IMR-90 (cell line): Measurements from ENCODE around the gene NTM. TPM values are rescaled to one million over a fixed set of nuclear protein-coding genes. Genes with fewer than 3 reads are reported as not detected.

Experiments
- ATAC-seq: fragments of 200-7000 bp; cut with Tn5 transposase; 2 replicates; pipeline ENCODE4 v1.9.1; 2020; ENCODE audit warnings: low read depth, mild to moderate bottlenecking, moderate library complexity
- BruUV-seq: library from RNA; stranded (reverse); fragments of 400-500 nt; replicated peaks from 2 replicates; lab custom pipeline; 2021; lab: Mats Ljungman, UMichigan
- CTCF ChIA-PET: fragments of 300-600 bp; formaldehyde crosslinking; extraction: SDS; loops from one replicate; lab custom pipeline; 2021; ENCODE audit warnings: antibody characterized with exemption; lab: Yijun Ruan, JAX
- POLR2A ChIA-PET: fragments of 300-600 bp; sonication (Branson Sonifier 250); formaldehyde crosslinking; loops from one replicate; lab custom pipeline; 2022; ENCODE audit warnings: antibody characterized with exemption; ENCODE audit not compliant: unreplicated experiment; lab: Charles Lee
- DNase-seq: peaks from one replicate; pipeline ENCODE4 v3.0.0; 2013
- H2AFZ ChIP-seq: replicated peaks from 2 replicates; pipeline ENCODE3; 2013; ENCODE audit warnings: low read length, mild to moderate bottlenecking; ENCODE audit not compliant: poor library complexity
- H2AK5ac ChIP-seq: 2 replicates; pipeline ENCODE4 v1.6.1; 2013; ENCODE audit warnings: low read depth, low read length, inconsistent platforms
- H2AK9ac ChIP-seq: replicated peaks from 2 replicates; pipeline ENCODE3; 2013; ENCODE audit warnings: mild to moderate bottlenecking, low read depth, low read length, moderate library complexity; ENCODE audit not compliant: poor library complexity
- H2BK120ac ChIP-seq: 2 replicates; pipeline ENCODE4 v1.6.1; 2013; ENCODE audit warnings: low read depth, low read length, inconsistent platforms
- H2BK15ac ChIP-seq: 3 replicates; pipeline ENCODE4 v1.6.1; 2013; ENCODE audit warnings: low read depth, low read length, inconsistent platforms
- H2BK20ac ChIP-seq: 2 replicates; pipeline ENCODE4 v1.6.1; 2013; ENCODE audit warnings: low read depth, mild to moderate bottlenecking, inconsistent platforms, low read length, moderate library complexity
- H2BK5ac ChIP-seq: 2 replicates; pipeline ENCODE4 v1.6.1; 2013; ENCODE audit warnings: mild to moderate bottlenecking, low read depth, low read length, inconsistent platforms; ENCODE audit not compliant: poor library complexity, severe bottlenecking
- H3K14ac ChIP-seq: replicated peaks from 2 replicates; pipeline ENCODE4 v1.6.1; 2013; ENCODE audit warnings: low read depth, low read length, inconsistent platforms
- H3K18ac ChIP-seq: 2 replicates; pipeline ENCODE4 v1.6.1; 2013; ENCODE audit warnings: low read depth, low read length, control low read depth
- H3K23ac ChIP-seq: 2 replicates; pipeline ENCODE4 v1.6.1; 2013; ENCODE audit warnings: low read depth, low read length, inconsistent platforms
- H3K27ac ChIP-seq: 2 replicates; pipeline ENCODE4 v1.5.1; 2013; ENCODE audit warnings: mild to moderate bottlenecking, control low read depth, low read length; ENCODE audit not compliant: insufficient read depth
- H3K27me3 ChIP-seq: 2 replicates; pipeline ENCODE4 v1.6.1; 2013; ENCODE audit warnings: low read length; ENCODE audit not compliant: control insufficient read depth, insufficient read depth
- H3K36me3 ChIP-seq: 2 replicates; pipeline ENCODE4 v1.6.1; 2013; ENCODE audit warnings: low read length, mixed read lengths; ENCODE audit not compliant: control insufficient read depth, insufficient read depth
- H3K4ac ChIP-seq: 2 replicates; pipeline ENCODE4 v1.6.1; 2013; ENCODE audit warnings: low read depth, low read length, inconsistent platforms
- H3K4me1 ChIP-seq: 2 replicates; pipeline ENCODE4 v1.6.1; 2013; ENCODE audit warnings: low read length, mixed read lengths; ENCODE audit not compliant: control insufficient read depth, insufficient read depth
- H3K4me2 ChIP-seq: 2 replicates; pipeline ENCODE4 v1.6.1; 2013; ENCODE audit warnings: low read depth, mild to moderate bottlenecking, control low read depth, low read length, moderate library complexity
- H3K4me3 ChIP-seq: 2 replicates; pipeline ENCODE4 v1.5.1; 2013; ENCODE audit warnings: low read depth, mild to moderate bottlenecking, control low read depth, low read length, moderate library complexity; ENCODE audit not compliant: insufficient read depth
- H3K56ac ChIP-seq: 2 replicates; pipeline ENCODE4 v1.6.1; 2013; ENCODE audit warnings: low read length, inconsistent platforms; ENCODE audit not compliant: insufficient read depth; ENCODE audit errors: extremely low read depth
- H3K79me1 ChIP-seq, 2 experiments: 2 replicates each; pipeline ENCODE4 v1.6.1; 2013; ENCODE audit warnings: low read length in 2 of 2, inconsistent platforms in 1 of 2, low read depth in 1 of 2
- H3K9ac ChIP-seq: 2 replicates; pipeline ENCODE4 v1.6.1; 2013; ENCODE audit warnings: low read depth, low read length, control low read depth
- H3K9me1 ChIP-seq: 2 replicates; pipeline ENCODE4 v1.6.1; 2013; ENCODE audit warnings: low read length, inconsistent platforms; ENCODE audit not compliant: insufficient read depth
- H3K9me3 ChIP-seq: 2 replicates; pipeline ENCODE4 v1.6.1; 2013; ENCODE audit warnings: low read length; ENCODE audit not compliant: control insufficient read depth, insufficient read depth
- H4K20me1 ChIP-seq: 2 replicates; pipeline ENCODE4 v1.6.1; 2013; ENCODE audit warnings: low read length, inconsistent platforms; ENCODE audit not compliant: insufficient read depth
- H4K5ac ChIP-seq: 2 replicates; pipeline ENCODE4 v1.6.1; 2013; ENCODE audit warnings: mild to moderate bottlenecking, low read depth, low read length, control low read depth
- H4K8ac ChIP-seq, 2 experiments: 2 replicates each; pipeline ENCODE4 v1.6.1; 2013; ENCODE audit warnings: low read depth in 2 of 2, low read length in 2 of 2, control low read depth in 1 of 2, inconsistent platforms in 1 of 2
- H4K91ac ChIP-seq: 2 replicates; pipeline ENCODE4 v1.6.1; 2013; ENCODE audit warnings: low read depth, low read length, inconsistent platforms; ENCODE audit not compliant: insufficient read depth
- BHLHE40 ChIP-seq: fragments of 150-350 bp; IDR thresholded peaks from 2 replicates; pipeline ENCODE4 v1.6.1; 2016; ENCODE audit warnings: mild to moderate bottlenecking, low read depth, low read length
- CHD1 ChIP-seq: IDR thresholded peaks from 2 replicates; pipeline ENCODE4 v1.6.1; 2012; ENCODE audit warnings: low read depth, low read length, improper control_type of control experiment
- CTCF ChIP-seq: conservative IDR thresholded peaks from 2 replicates; pipeline ENCODE4 v1.5.1; 2012; ENCODE audit warnings: mild to moderate bottlenecking, low read depth, low read length, improper control_type of control experiment
- ELK1 ChIP-seq: fragments of 150-350 bp; IDR thresholded peaks from 2 replicates; pipeline ENCODE4 v1.6.1; 2016; ENCODE audit warnings: low read depth, mild to moderate bottlenecking, low read length, moderate library complexity, borderline replicate concordance
- FOS ChIP-seq: fragments of 150-350 bp; IDR thresholded peaks from 2 replicates; pipeline ENCODE4 v1.6.1; 2016; ENCODE audit warnings: low read depth, low read length
- MAFK ChIP-seq: IDR thresholded peaks from 2 replicates; pipeline ENCODE4 v1.6.1; 2012; ENCODE audit warnings: low read depth, low read length, improper control_type of control experiment
- RAD21 ChIP-seq: IDR thresholded peaks from 2 replicates; pipeline ENCODE4 v1.6.1; 2012; ENCODE audit warnings: low read length, improper control_type of control experiment
- SMC3 ChIP-seq: fragments of 150-350 bp; IDR thresholded peaks from 2 replicates; pipeline ENCODE4 v1.6.1; 2016; ENCODE audit warnings: low read depth, mild to moderate bottlenecking, antibody characterized with exemption, low read length, moderate library complexity
- USF2 ChIP-seq: fragments of 150-350 bp; IDR thresholded peaks from 2 replicates; pipeline ENCODE4 v1.6.1; 2017; ENCODE audit warnings: mild to moderate bottlenecking, antibody characterized with exemption, low read length, low read depth
- WGBS, 2 experiments: methylation state at CpG; one replicate each; pipeline versions ENCODE4 v1.1.5 to v1.1.7; 2013; ENCODE audit warnings: missing lambda C conversion rate in 2 of 2; ENCODE audit not compliant: insufficient read length in 1 of 2; ENCODE audit errors: extremely low coverage in 2 of 2; 5-methylcytosine and 5-hydroxymethylcytosine counted together
- dilution Hi-C: fragments of 300-500 bp; cut with HindIII; formaldehyde crosslinking; loops from one replicate; pipeline ENCODE4 v1.14.3; 2018; ENCODE audit warnings: low sequenced_read_pairs; ENCODE audit not compliant: unreplicated experiment
- in situ Hi-C: fragments of 300-500 bp; cut with MboI; formaldehyde crosslinking; loops from 3 replicates; pipeline ENCODE4 v1.14.3; 2019; ENCODE audit warnings: low sequenced_read_pairs, inconsistent platforms, mixed read lengths
- intact Hi-C: fragments of 100-400 bp; cut with micrococcal nuclease; formaldehyde crosslinking; loops from 2 replicates; pipeline ENCODE4 v1.10.0; 2022
- polyA plus RNA-seq, 3 experiments: library from polyadenylated mRNA; depleted of rRNA; stranded (reverse); fragments of >200 nt; gene quantifications; 2 replicates each; pipeline ENCODE4 v1.2.3, GENCODE V29; 2012; ENCODE audit warnings: low replicate concordance in 1 of 3
- total RNA-seq: library from RNA; depleted of rRNA; stranded (reverse); fragments of >200 nt; gene quantifications from 2 replicates; pipeline ENCODE4 v1.2.3, GENCODE V29; 2012

NTM gene
- total and polyA plus RNA-seq, 2 of the 4 experiments (the other 2 are of a cell fraction) = 19.5 to 25.5 TPM

GRCh38 chr11:131326829-131327228 lies 43.6 kb upstream of the NTM start:
- in situ Hi-C loops (no loop called here), intact Hi-C loops (no loop called here), dilution Hi-C loops (no loop called here)
- Histone ChIP-seq H2BK120ac (no peak overlapping the region), H3K27me3 (no peaks in the 10 kb centered on the region), H2BK20ac (no peak overlapping the region), H3K23ac (no peak overlapping the region), H4K5ac (no peak overlapping the region), H3K18ac (no peak overlapping the region), H3K9me3 (no peaks in the 10 kb centered on the region), H2BK5ac (no peak overlapping the region), H4K91ac (no peak overlapping the region), H4K8ac (no peak overlapping the region), H2AK5ac (no peak overlapping the region), H3K4me1 (no peaks in the 10 kb centered on the region), H3K36me3 (no peaks in the 10 kb centered on the region), H3K79me1 (no peaks in the 10 kb centered on the region), H2AK9ac (no peak overlapping the region), H3K9me1 (no peaks in the 10 kb centered on the region), H3K27ac (no peak overlapping the region), H2BK15ac (no peak overlapping the region), H3K4me3 (no peak overlapping the region), H3K4me2 (no peak overlapping the region), H3K56ac (no peak overlapping the region), H3K4ac (no peak overlapping the region), H4K20me1 (no peaks in the 10 kb centered on the region), H2AFZ (no peak overlapping the region), H3K9ac (no peak overlapping the region), H3K14ac (no peak overlapping the region)
- WGBS, 2 experiments = 0% methylated on average over 1 of the region's 4 CpGs; no CpG with 5 or more reads in 1 of the 2 experiments
- DNase-seq (no peak), ATAC-seq (no peak)
- no TSS peak for BruUV-seq
- CTCF ChIA-PET = no interaction called here
- POLR2A ChIA-PET = no interaction called here
- TF ChIP-seq CHD1 (no peak), MAFK (no peak), USF2 (no peak), FOS (no peak), ELK1 (no peak), CTCF (no peak), RAD21 (no peak), BHLHE40 (no peak), SMC3 (no peak)
